Activated CD4-positive, alpha-beta T cell treated with anti-CD3 and anti-CD28 coated beads, Interleukin-2, amount 50 U/mL, for 24 hours (primary cell): ENCODE measurements around the gene NAMPT.
"Not testable (repeated sequence)": the region's sequence is repeated elsewhere in the genome, so short reads cannot be mapped to it uniquely, and the experiment has no call there.

Source experiments
- DNase-seq, 2 donors: peaks; one replicate each; pipeline ENCODE4 v3.0.0-alpha.2; 2020; ENCODE audit warnings: low read depth in 1 of 2, low spot score in 1 of 2

NAMPT gene

DNA sequence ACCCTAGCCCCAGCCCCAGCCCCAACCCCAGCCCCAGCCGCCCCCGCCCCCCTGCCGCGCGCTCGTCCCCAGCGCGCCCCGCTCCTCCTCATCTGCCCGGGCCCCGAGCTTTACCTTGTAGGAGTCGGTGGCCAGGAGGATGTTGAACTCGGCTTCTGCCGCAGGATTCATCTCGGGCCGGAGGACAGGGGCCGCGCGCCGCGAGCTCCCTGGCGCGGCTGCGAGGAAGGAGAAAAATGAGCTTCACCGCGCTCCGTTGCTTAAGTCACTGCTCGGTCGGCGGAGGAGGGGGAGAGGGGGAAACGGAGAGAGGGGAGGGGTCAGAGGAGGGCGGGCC is at the start of gene NAMPT:
NAMPT (minus strand) TSS at position 270 of the 337 bp plus-strand sequence; CDS start at position 171, 99 bp downstream.
- DNase-seq, result no peak

DNA sequence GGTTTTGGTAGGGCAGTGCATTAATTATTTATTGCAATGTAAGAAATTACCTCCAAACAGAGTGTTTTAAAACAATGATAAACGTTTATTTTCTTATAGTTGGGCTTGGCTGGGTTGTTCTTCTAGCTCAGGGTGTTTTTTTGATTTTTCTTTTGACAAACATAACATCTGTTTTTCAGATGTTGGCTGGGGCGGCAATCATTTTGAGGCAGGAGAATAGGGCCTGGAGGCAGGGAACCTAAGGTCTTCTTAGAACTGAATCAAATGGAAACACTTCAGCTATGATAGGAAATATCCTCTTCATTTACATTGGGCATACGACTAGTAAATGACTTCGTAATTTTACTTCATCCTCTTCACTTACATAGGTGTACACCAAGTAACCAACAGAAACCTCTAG is 47.4 kb upstream of the NAMPT start:
- no peak for DNase-seq

GRCh38 chr7:106331441-106332175 is 46.8 kb upstream of the NAMPT start:
- DNase-seq, result no peak

DNA sequence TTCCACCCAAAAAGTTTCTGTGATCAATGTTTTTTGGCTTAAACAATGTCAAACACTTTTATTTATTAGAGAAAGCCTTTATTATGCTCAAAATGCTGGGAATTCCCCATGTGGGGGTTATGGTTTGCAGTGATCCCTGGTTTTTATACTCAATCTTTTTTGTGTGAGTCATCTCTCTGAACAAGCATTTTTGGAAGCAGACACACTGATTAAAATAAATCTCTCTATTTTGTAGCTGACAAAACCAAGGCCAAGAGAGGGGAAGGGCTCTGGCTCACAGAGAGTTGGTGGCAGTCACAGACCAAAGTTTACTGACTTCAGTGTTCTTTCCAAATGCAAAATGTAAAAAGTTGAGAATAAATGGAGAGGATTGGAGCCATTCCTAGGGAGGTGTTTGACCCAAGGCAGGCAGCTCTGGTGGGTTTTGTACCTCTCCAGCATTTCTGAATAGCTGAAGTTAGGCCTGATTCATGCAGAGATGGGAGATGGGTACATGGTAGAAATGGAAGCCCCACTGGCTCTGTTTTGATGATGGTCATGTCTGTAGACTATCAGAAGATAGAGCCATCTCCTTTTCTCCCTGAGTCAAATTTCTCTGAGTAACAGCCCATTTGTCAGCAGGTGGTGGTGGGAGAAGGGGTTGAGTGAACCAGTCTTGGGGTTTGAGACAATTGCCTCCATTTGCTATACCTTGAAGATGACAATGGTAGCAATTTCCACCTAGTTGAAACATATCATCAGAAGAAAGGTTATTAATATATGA is 45.4 kb upstream of the NAMPT start:
- DNase-seq, result no peak

GRCh38 chr7:106329408-106329807 is 44.6 kb upstream of the NAMPT start:
- no peak for DNase-seq

DNA sequence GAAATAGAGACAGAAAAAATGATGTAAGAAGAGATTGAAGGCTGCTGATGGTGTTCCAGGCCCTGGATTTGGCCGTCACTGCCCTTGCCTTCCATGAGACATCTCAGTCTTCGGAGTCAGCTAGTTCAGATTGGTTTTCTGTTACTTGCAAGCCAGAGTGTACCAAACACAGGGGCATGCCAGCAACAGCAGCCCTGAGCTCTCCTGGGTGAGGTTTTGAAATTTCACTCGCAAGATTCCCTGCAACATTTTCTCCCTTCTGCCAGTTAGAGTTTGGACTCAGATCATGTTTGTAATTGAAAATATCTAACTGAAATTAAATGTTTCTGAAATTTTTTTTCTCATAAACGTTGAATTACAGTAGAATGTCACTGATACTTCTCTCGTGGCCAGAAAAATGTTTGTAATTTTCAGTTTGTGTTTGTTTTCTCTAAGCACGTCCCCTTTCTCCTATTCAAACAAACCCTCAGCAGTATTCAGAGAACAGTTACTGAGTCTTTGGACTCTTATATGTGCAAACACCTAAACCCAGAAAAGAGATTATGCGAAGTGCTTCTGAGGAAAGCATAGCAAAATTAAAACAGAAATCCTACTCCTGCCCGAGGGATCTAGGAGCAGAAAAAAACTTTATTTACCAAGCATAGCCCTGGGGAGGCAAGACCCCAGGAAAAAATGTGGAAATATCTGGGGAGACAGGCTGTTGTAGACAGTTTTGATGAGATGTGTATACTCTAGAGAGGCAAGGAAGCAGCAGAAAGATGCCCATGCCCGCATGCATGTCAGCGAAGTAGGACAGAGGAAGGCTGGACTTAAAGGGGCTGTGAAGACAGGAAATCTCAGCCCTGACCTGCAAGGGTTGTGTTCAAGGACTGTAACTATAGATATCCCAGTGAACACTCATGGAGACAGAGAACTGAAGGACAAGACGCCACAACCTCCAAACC is 43.0 kb upstream of the NAMPT start:
- no peak for DNase-seq

DNA sequence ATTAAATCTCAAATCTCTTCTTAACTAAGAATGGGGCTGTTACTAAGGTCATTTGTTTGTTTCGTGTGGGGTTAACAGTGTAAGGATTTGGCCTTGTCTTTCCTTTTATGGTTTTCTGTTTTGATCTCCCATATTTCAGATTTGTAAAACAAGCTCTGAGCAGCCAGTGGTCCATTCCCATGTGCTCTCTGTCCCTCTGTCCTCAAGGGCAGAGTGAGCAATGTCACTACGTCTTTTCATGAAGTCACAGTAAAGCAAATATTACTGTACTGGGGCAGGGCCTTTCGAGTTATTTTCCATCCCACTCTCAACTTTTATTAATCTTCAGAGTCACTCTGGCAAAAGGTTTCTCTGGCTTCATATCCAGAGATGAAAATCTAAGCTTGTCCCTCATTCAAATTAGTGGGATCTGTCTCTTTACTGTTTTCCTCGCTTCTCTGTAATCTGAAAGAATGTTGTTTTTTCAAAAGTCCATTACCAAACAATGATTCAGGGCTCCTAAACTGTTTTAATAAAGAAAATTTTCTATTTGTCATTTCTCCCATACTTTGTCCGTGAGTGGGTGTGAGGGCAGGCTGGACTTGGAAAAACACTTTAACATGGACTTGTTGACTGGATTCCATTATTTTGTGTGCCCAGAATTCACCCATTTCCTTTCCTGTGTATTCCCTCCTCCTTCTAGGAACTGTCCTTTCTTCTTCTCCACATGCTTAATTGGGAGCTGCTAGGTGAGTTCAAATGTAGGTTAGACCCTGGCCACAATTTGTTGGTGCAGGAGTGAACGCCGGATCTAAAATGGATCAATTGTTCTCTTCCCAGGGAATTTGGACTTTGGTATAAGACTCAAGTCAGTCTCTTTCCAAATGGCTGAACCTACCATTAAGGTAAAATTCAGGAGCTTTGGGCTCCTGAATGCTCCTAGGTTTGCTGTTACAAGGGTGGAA is 42.1 kb upstream of the NAMPT start:
- no peak for DNase-seq

GRCh38 chr7:106324509-106324908 is 39.7 kb upstream of the NAMPT start:
- DNase-seq, result not testable (repeated sequence)

GRCh38 chr7:106320254-106320770 is 35.5 kb upstream of the NAMPT start:
- not testable (repeated sequence) for DNase-seq

- no peak for DNase-seq
These were observed 33.7 kb upstream of the NAMPT start for GRCh38 chr7:106318482-106318881.

DNA sequence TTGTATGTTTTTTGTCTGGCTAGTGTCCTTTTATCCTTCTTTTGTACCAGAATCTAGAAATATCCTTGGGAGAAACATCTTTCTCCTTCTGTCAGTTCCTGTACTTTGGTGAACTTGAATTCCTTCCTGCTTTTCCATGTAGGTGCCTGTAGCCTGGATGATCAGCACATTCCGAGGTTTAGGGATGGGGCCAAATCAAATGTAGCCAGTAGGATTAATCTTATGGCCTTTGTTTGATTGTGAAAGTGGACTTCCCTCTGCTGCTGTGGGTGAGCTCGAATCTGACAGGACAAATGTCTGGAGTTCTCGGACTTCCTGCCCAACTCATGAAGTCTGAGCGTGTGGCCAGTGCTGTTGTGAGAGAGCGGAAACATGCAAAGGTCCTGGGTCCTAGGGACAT is 33.2 kb upstream of the NAMPT start:
- no peak for DNase-seq

GRCh38 chr7:106316947-106317346 is 32.2 kb upstream of the NAMPT start:
- DNase-seq, result no peak

- no peak for DNase-seq
These were observed 30.1 kb upstream of the NAMPT start for GRCh38 chr7:106314875-106315274.

DNA sequence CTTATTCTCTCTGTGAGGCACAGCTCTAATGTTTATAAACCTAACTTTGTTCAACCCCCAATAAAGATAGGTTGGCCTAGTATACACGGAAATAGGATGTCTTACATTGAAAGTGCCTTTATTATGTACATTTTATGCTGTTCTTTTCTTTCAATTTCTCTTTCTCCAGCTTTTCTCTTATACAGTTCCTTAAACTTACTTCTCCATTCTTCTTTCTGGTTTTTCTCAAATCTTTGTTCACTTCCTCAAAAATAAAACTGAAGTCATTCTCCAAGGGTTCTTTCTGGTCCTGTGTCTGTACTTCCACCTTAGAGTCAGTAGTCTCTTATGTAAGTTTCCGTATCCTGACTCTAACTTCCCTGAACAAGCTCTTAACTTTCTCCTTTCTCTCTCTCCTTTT is 29.2 kb upstream of the NAMPT start:
- DNase-seq, result no peak

DNA sequence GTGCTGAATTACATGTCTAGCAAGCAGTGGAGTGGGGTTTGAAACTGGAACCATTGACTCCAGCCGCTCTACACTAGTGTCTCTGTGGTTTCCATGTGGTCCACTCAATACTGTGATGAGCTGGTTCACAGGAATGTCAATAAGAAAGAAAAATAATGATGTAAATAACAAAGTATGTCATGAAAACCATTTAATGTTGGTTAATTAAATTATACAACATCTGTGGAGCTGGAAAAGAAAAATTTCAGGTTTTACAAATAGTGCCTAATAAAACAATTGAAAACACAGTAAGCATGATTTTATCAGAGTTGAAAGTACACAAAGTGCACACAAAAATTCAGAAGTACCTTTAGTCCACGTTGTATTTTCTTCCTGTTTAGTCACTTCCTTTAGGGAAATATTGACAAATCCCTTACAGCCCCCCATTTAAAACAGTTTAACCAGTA is 28.7 kb upstream of the NAMPT start:
- no peak for DNase-seq

DNA sequence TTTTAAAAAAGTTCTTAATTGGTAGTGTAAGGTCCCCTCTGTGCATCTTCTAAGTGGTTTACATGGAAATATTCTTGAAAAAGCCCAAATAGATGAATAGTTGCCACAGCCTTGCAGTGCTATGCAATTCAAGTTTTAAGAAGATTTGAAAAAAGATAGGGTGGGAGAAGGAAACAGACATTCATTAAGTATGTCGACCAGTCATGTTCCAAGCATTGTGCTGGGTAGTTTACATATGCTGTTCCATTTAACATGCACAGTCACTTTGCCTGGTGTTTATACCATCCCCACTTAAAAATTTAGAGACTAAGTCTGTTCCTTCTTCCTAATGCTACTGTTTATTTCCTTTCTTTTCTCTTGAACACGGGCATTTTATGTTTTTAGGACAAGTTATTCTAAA is 28.1 kb upstream of the NAMPT start:
- DNase-seq, result no peak

DNA sequence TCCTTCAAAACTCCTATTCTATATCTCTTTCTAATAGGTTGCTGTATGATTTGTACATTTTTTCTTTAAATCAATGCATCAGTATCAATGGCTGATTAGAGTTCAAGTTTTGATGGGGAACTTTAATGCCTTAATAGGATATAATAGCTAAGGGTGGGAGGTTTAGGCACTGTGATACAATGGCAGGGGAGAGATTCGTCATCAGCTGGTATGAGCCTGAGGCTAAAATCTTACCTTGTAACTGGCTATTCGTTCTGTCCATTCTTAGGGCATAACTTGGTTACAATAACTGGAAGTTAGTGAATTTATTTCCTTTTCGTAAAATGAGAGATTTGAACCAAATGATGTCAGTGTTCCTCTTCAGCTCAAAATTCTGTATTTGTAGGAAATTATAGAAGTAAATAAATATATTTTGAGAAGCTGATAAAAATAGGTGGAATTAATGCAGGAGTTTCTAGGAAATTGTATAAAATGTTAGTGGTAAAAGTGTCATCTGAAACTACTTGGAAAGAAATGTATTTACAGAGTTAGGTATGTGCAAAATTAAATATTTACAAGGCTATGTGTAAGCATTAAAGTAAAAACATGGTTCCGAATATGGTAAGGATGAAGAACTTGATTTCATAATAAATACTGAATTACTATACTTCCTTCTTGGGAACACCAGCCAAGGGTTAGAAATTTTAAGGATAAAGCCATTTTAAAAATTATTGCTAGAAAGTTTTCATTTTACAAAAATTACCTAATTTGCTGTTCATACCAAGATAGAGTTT is 27.5 kb upstream of the NAMPT start:
- DNase-seq, result no peak

DNA sequence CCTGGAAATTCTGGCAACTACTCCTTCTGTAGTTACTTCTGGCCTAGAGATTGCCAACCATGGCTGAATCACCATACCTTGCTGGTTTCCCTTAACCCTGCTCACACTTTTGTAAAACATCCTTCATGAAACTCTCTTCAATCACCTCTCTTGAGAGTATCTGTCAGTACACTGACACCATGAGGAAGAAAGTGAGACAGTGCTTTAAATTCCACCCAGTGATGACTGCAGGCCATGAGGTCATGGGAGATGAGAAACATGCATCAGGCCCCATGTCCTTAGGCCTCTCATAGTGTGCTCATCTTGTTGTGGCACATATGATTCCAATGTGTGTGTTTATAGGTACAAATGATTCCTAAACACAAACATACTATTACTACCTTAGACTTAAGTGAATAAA is 24.6 kb upstream of the NAMPT start:
- DNase-seq, result no peak

DNA sequence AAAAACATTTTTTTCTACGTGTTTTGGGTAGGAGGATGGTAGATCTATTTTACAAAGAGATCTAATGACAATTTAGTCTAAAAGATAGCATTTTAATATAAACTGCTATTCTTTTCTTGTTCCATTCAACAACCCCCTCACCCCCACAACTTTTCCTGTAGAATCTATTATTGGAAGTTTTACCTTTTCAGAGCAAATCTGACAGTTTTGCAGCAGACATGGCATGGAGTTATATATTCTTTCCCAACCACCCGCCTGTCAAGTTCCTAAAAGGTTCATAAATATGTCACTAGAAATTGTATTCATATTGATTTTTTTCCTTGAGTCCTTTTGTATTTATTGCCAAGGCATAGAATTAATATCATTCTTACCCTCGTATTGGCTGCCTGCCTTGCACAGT is 21.5 kb upstream of the NAMPT start:
- DNase-seq, result no peak
